GM23338 (cell line): Measurements from ENCODE around the gene OR9A2. TPM values are rescaled to one million over a fixed set of nuclear protein-coding genes. Genes with fewer than 3 reads are reported as not detected.

Experiments
- ATAC-seq: fragments of 200-7000 bp; cut with Tn5 transposase; 3 replicates; pipeline ENCODE4 v1.9.1; 2020
- DNase-seq: peaks from one replicate; pipeline ENCODE4 v3.0.0-alpha.2; 2015; ENCODE audit warnings: low spot score
- H2AFZ ChIP-seq: fragments of 200-600 bp; sonication (generic); 2 replicates; pipeline ENCODE4 v1.8.0; 2016; ENCODE audit warnings: antibody characterized with exemption, mild to moderate bottlenecking, moderate library complexity
- H3F3A ChIP-seq: fragments of 200-600 bp; sonication (generic); replicated peaks from 2 replicates; pipeline ENCODE4 v1.8.0; 2017; ENCODE audit warnings: antibody characterized with exemption, mixed run types, low read depth
- H3K27ac ChIP-seq: fragments of 200-600 bp; sonication (generic); 2 replicates; pipeline ENCODE4 v1.6.1; 2016; ENCODE audit warnings: low read depth
- H3K27me3 ChIP-seq: fragments of 200-600 bp; sonication (generic); 2 replicates; pipeline ENCODE4 v1.8.0; 2016; ENCODE audit warnings: mild to moderate bottlenecking, mixed run types, moderate library complexity; ENCODE audit not compliant: insufficient read depth
- H3K36me3 ChIP-seq: fragments of 200-600 bp; sonication (generic); 2 replicates; pipeline ENCODE4 v1.8.0; 2016; ENCODE audit warnings: mild to moderate bottlenecking; ENCODE audit not compliant: insufficient read depth
- H3K4me1 ChIP-seq: fragments of 200-600 bp; sonication (generic); 2 replicates; pipeline ENCODE4 v1.8.0; 2016; ENCODE audit warnings: mild to moderate bottlenecking, moderate library complexity; ENCODE audit not compliant: insufficient read depth
- H3K4me2 ChIP-seq: fragments of 200-600 bp; sonication (generic); 2 replicates; pipeline ENCODE4 v1.7.1; 2017; ENCODE audit warnings: mixed run types
- H3K4me3 ChIP-seq: fragments of 200-600 bp; sonication (generic); 2 replicates; pipeline ENCODE4 v1.6.1; 2016; ENCODE audit warnings: mixed run types
- H3K79me2 ChIP-seq: fragments of 200-600 bp; sonication (generic); replicated peaks from 2 replicates; pipeline ENCODE4 v1.8.0; 2017; ENCODE audit warnings: mild to moderate bottlenecking; ENCODE audit not compliant: insufficient read depth
- H3K9me2 ChIP-seq: fragments of 200-600 bp; sonication (generic); 2 replicates; pipeline ENCODE4 v1.8.0; 2017; ENCODE audit not compliant: insufficient read depth
- H4K20me1 ChIP-seq: fragments of 200-600 bp; sonication (generic); replicated peaks from 2 replicates; pipeline ENCODE4 v1.8.0; 2017; ENCODE audit warnings: mild to moderate bottlenecking; ENCODE audit not compliant: insufficient read depth
- H3K27ac Mint-ChIP-seq: 2 replicates; pipeline ENCODE4 v1.8.0; 2020; ENCODE audit warnings: inconsistent platforms, mild to moderate bottlenecking, moderate library complexity, mixed read lengths
- H3K27me3 Mint-ChIP-seq: 3 replicates; pipeline ENCODE4 v1.8.0; 2022; ENCODE audit warnings: low read depth, mild to moderate bottlenecking, moderate library complexity, mixed read lengths, inconsistent platforms; ENCODE audit not compliant: insufficient read depth, poor library complexity
- H3K36me3 Mint-ChIP-seq: 3 replicates; pipeline ENCODE4 v1.8.0; 2021; ENCODE audit warnings: low read depth, mild to moderate bottlenecking, inconsistent platforms, moderate library complexity, mixed read lengths
- H3K4me1 Mint-ChIP-seq: 3 replicates; pipeline ENCODE4 v1.8.0; 2020; ENCODE audit warnings: mild to moderate bottlenecking, inconsistent platforms, mixed read lengths
- H3K4me3 Mint-ChIP-seq: 3 replicates; pipeline ENCODE4 v1.8.0; 2021; ENCODE audit warnings: moderate library complexity, mild to moderate bottlenecking, inconsistent platforms, mixed read lengths
- H3K9me3 Mint-ChIP-seq: 3 replicates; pipeline ENCODE4 v1.8.0; 2020; ENCODE audit warnings: moderate library complexity, mild to moderate bottlenecking, inconsistent platforms, mixed read lengths
- CREB1 ChIP-seq: fragments of 250-450 bp; sonication (Bioruptor Pico); IDR thresholded peaks from 2 replicates; pipeline ENCODE4 v1.5.0; 2020; ENCODE audit warnings: low read depth, mild to moderate bottlenecking, moderate library complexity
- CTCF ChIP-seq, 2 experiments: fragments of 200-600 bp in 1 of 2; sonication (generic) in 1 of 2; conservative IDR thresholded peaks; 2 replicates each; pipeline versions ENCODE4 v1.5.1 to v1.6.1; 2016 to 2017; ENCODE audit warnings: antibody characterized with exemption in 2 of 2, low read depth in 2 of 2, mild to moderate bottlenecking in 2 of 2, moderate library complexity in 1 of 2
- ETS1 ChIP-seq: IDR thresholded peaks from 2 replicates; pipeline ENCODE4 v1.6.1; 2016; ENCODE audit warnings: antibody characterized with exemption
- EZH2 ChIP-seq: fragments of 200-600 bp; sonication (generic); IDR thresholded peaks from one replicate; pipeline ENCODE4 v1.8.0; 2017; ENCODE audit warnings: antibody characterized with exemption, mild to moderate bottlenecking, low read depth; ENCODE audit not compliant: unreplicated experiment
- EZH2phosphoT487 ChIP-seq: fragments of 200-600 bp; sonication (generic); IDR thresholded peaks from one replicate; pipeline ENCODE4 v1.8.1; 2018; ENCODE audit warnings: antibody characterized with exemption; ENCODE audit not compliant: unreplicated experiment
- POLR2AphosphoS5 ChIP-seq: IDR thresholded peaks from 2 replicates; pipeline ENCODE4 v1.6.1; 2016; ENCODE audit warnings: antibody characterized with exemption, low read depth
- STAT1 ChIP-seq: IDR thresholded peaks from one replicate; pipeline ENCODE4 v1.6.1; 2016; ENCODE audit warnings: antibody characterized with exemption; ENCODE audit not compliant: unreplicated experiment
- ZNF114 ChIP-seq: fragments of 250-450 bp; sonication (Bioruptor Pico); IDR thresholded peaks from 2 replicates; pipeline ENCODE4 v1.5.0; 2020; ENCODE audit warnings: mild to moderate bottlenecking, moderate library complexity
- ZNF331 ChIP-seq: fragments of 250-450 bp; sonication (Bioruptor Pico); IDR thresholded peaks from 2 replicates; pipeline ENCODE4 v1.5.0; 2020; ENCODE audit warnings: low read depth, mild to moderate bottlenecking, moderate library complexity
- polyA plus RNA-seq: library from polyadenylated mRNA; unstranded; fragments of >200 nt; fragmentation: Nextera tagmentation; extraction: Ambion mirVana; gene quantifications from 2 replicates; pipeline ENCODE4 v1.2.1, GENCODE V29; 2016
- total RNA-seq: library from RNA; depleted of rRNA; stranded (reverse); fragments of >200 nt; shearing (Covaris generic); gene quantifications from 2 replicates; pipeline ENCODE4 v1.2.3, GENCODE V29; 2014

The OR9A2 gene
- total and polyA plus RNA-seq, 2 experiments from 2014 or later = not detected

GRCh38 chr7:143055754-143056153 lies 28.8 kb upstream of the OR9A2 start:
- Histone ChIP-seq H3K36me3 (no peaks in the 10 kb centered on the region), H3K27me3 (no peaks in the 10 kb centered on the region), H3K4me3 (no peak overlapping the region), H3K27ac (no peak overlapping the region), H2AFZ (no peak overlapping the region), H4K20me1 (no peaks in the 10 kb centered on the region), H3K4me2 (no peak overlapping the region), H3K79me2 (no peaks in the 10 kb centered on the region), H3K9me2 (0 out of 2 replicates have a peak, but pooled peaks cover 4% of the 10 kb centered on the region), H3K4me1 (no peaks in the 10 kb centered on the region), H3F3A (no peaks in the 10 kb centered on the region)
- no peaks in the 10 kb centered on the region; the same call in 2 of the 3 replicates for H3K9me3 Mint-ChIP-seq
- TF ChIP-seq EZH2 (no peak), EZH2phosphoT487 (no peak), ZNF331 (no peak), ZNF114 (CRISPR knock-in tag) (no peak), CREB1 (CRISPR knock-in tag) (no peak), POLR2AphosphoS5 (no peak), CTCF (conservative IDR thresholded peaks at IDR 0.05; ENCODE audit: low read depth in 2 of 2) (no peak)
- ATAC-seq (no peak), DNase-seq (no peak)
- H3K36me3 Mint-ChIP-seq = no peaks in the 10 kb centered on the region
- no peaks in the 10 kb centered on the region for H3K4me1 Mint-ChIP-seq
- no peak overlapping the region for H3K4me3 Mint-ChIP-seq
- H3K27me3 Mint-ChIP-seq = no peaks in the 10 kb centered on the region
- no peak overlapping the region for H3K27ac Mint-ChIP-seq

- H3K4me1 Mint-ChIP-seq = no peaks in the 10 kb centered on the region
- Histone ChIP-seq H3K4me1 (no peaks in the 10 kb centered on the region), H3K9me2 (0 out of 2 replicates have a peak, but pooled peaks cover 4% of the 10 kb centered on the region), H3K4me3 (no peak overlapping the region), H3F3A (no peaks in the 10 kb centered on the region), H4K20me1 (no peaks in the 10 kb centered on the region), H3K27ac (no peak overlapping the region), H2AFZ (no peak overlapping the region), H3K79me2 (no peaks in the 10 kb centered on the region), H3K36me3 (no peaks in the 10 kb centered on the region), H3K27me3 (no peaks in the 10 kb centered on the region), H3K4me2 (no peak overlapping the region)
- no peaks in the 10 kb centered on the region for H3K36me3 Mint-ChIP-seq
- no peaks in the 10 kb centered on the region; the same call in 2 of the 3 replicates for H3K9me3 Mint-ChIP-seq
- DNase-seq (no peak), ATAC-seq (no peak)
- H3K27me3 Mint-ChIP-seq = no peaks in the 10 kb centered on the region
- TF ChIP-seq STAT1 = no peak
- no peak for TF ChIP-seq CTCF (conservative IDR thresholded peaks at IDR 0.05; ENCODE audit: low read depth in 2 of 2)
- TF ChIP-seq CREB1 (CRISPR knock-in tag) = no peak
- no peak for TF ChIP-seq ZNF331
- no peak for TF ChIP-seq ETS1
- H3K27ac Mint-ChIP-seq = no peak overlapping the region
- no peak overlapping the region for H3K4me3 Mint-ChIP-seq
Observed at GRCh38 chr7:143054621-143055020, 27.7 kb upstream of the OR9A2 start.
